GM12875 (cell line): ENCODE results near the gene PACC1.

Experiments
- H3K4me3 ChIP-seq: one replicate; pipeline ENCODE4 v1.5.1; 2011; ENCODE audit warnings: low read depth, low read length, control low read depth
- CTCF ChIP-seq: IDR thresholded peaks from 2 replicates; pipeline ENCODE4 v1.5.1; 2011; ENCODE audit warnings: low read depth, mild to moderate bottlenecking, control low read depth, inconsistent platforms, low read length, moderate library complexity, borderline replicate concordance; ENCODE audit not compliant: insufficient read depth

PACC1 gene

GRCh38 chr1:212457740-212458338, 43.2 kb upstream of the PACC1 start:
- H3K4me3 ChIP-seq = no peak overlapping the region
- TF ChIP-seq CTCF = peak; percentile 70

- peak; percentile 96 for TF ChIP-seq CTCF
- H3K4me3 ChIP-seq = no peak overlapping the region
Measured at GRCh38 chr1:212455803-212456528, 41.3 kb upstream of the PACC1 start.

- H3K4me3 ChIP-seq = no peak overlapping the region
- no peak for TF ChIP-seq CTCF
Measured at GRCh38 chr1:212455401-212455800, 40.7 kb upstream of the PACC1 start.

GRCh38 chr1:212454741-212455140, 40.1 kb upstream of the PACC1 start:
- H3K4me3 ChIP-seq = no peak overlapping the region
- TF ChIP-seq CTCF = no peak

GRCh38 chr1:212453156-212453857, 38.6 kb upstream of the PACC1 start:
- no peak for TF ChIP-seq CTCF
- no peak overlapping the region for H3K4me3 ChIP-seq

GRCh38 chr1:212452323-212453155, 37.9 kb upstream of the PACC1 start:
- no peak for TF ChIP-seq CTCF
- H3K4me3 ChIP-seq = no peak overlapping the region
